ENCODE results near the gene RCCD1.
"Not testable (repeated sequence)": the region's sequence is repeated elsewhere in the genome, so short reads cannot be mapped to it uniquely, and the experiment has no call there.

The RCCD1 gene

DNA sequence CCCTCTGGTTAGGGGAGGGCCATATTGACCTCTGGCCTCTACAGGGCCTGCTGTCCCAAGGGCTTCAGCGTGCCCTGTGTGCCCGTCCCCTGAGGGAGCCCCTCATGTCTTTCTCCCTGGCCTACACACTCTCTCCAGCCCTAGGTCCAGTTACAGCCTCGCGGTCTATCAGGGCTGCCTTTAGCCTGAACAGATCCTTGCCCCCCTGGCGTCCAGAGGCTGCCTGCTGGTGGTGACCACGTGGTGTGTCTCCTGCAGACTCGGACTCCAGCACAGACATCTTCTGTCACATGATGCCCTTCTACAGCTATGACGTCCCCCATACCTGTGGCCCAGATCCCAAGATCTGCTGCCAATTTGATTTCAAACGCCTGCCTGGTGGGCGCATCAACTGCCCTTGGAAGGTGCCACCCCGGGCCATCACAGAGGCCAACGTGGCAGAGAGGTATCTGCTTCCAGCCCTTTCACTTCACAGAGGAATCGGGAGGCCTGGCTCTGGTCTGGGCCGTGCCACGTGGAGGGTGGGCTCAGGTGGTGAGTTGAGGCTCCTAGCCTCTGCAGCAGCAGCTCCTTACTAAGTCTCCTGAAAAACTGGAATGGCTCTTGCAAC, 47.5 kb upstream of the RCCD1 start:
- Histone ChIP-seq H2AFZ (ENCODE audit: low read length) (no peak overlapping the region), H4K8ac (ENCODE audit: low read depth, low read length) (no peak overlapping the region), H3K4ac (ENCODE audit: low read length) (no peak overlapping the region), H3K36me3 (replicated peaks in 1 of 2; ENCODE audit: control insufficient read depth in 2 of 2, insufficient read depth in 2 of 2, low read length in 2 of 2) (peaks cover 44 to 70% of the 10 kb centered on the region in 2 donors), H3K4me3 (ENCODE audit: low read length in 2 of 2) (no peak overlapping the region), H3K79me1 (ENCODE audit: low read depth, low read length) (no peaks in the 10 kb centered on the region), H3K9me3 (replicated peaks in 1 of 2; ENCODE audit: control insufficient read depth in 2 of 2, insufficient read depth in 1 of 2, low read depth in 1 of 2, low read length in 2 of 2) (peaks cover 0 to 2% of the 10 kb centered on the region in 2 donors), H3K27me3 (ENCODE audit: control insufficient read depth in 3 of 3, insufficient read depth in 3 of 3, low read depth in 1 of 3, low read length in 3 of 3) (peaks cover 0 to 4% (median 0%) of the 10 kb centered on the region in 3 experiments), H3K18ac (ENCODE audit: low read length) (no peak overlapping the region), H2BK120ac (ENCODE audit: low read depth, low read length) (no peak overlapping the region), H4K91ac (ENCODE audit: low read depth, low read length, poor library complexity) (no peak overlapping the region), H3K9ac (ENCODE audit: low read depth, low read length, poor library complexity) (no peak overlapping the region), H3K27ac (replicated peaks; ENCODE audit: low read length) (no peak overlapping the region), H3K23ac (ENCODE audit: low read depth, low read length, poor library complexity) (no peak overlapping the region), H3K4me1 (ENCODE audit: control insufficient read depth in 2 of 2, insufficient read depth in 1 of 2, low read depth in 1 of 2, low read length in 2 of 2) (peaks cover 6% of the 10 kb centered on the region in 2 donors), H3K14ac (ENCODE audit: low read length) (no peak overlapping the region), H2BK5ac (ENCODE audit: low read length) (no peak overlapping the region), H3K4me2 (ENCODE audit: insufficient read depth, low read length, poor library complexity, severe bottlenecking) (no peak overlapping the region), H2BK12ac (ENCODE audit: low read length) (no peak overlapping the region), H2AK5ac (ENCODE audit: low read depth, low read length) (no peak overlapping the region), H2BK15ac (ENCODE audit: low read length) (no peak overlapping the region)
- no CpG with 5 or more reads among the region's 15 CpGs for WGBS, 2 donors (ENCODE audit: extremely low coverage in 2 of 2, insufficient read length in 2 of 2, insufficient replicate concordance in 1 of 2)
- DNase-seq (ENCODE audit: low spot score) = no peak

DNA sequence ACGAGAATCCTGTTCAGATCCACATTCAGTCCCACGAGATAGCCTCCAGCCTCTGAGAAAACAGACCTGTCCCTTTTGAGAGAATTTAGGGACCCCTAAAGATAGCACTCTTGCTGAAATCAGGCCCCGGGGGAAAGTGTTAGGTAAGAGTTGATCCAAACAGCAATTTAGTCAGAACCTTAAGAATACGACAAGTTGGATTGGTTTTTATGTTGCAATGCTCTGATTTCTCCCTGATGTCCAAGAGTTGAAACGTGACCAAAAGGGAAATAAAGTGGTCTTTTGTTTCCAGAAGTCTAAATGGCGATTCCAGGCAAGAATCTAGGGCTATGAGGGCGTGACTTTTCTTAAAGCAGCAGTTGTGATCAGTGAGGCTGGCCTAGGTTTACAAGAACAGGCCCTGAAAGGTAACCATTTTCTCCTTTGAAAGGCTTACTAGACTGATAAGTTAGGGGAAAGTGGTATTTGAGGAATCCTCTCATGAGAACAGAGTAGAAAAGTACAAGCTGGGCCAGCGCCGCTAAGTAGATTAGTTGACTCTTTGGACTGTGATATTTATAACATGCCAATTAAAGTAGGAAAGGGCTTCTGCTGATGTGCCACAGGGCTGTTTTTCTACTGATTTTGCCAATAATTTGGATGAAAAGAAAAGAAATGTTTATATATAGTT, 46.7 kb upstream of the RCCD1 start:
- H3K23ac ChIP-seq (ENCODE audit: low read depth, low read length, poor library complexity) = no peak overlapping the region
- no peak overlapping the region for H2AK5ac ChIP-seq (ENCODE audit: low read depth, low read length)
- no peak overlapping the region for H4K8ac ChIP-seq (ENCODE audit: low read depth, low read length)
- H2BK5ac ChIP-seq (ENCODE audit: low read length) = no peak overlapping the region
- H3K4me2 ChIP-seq (ENCODE audit: insufficient read depth, low read length, poor library complexity, severe bottlenecking) = no peak overlapping the region
- peaks cover 0 to 2% of the 10 kb centered on the region in 2 donors for H3K9me3 ChIP-seq (replicated peaks in 1 of 2; ENCODE audit: control insufficient read depth in 2 of 2, insufficient read depth in 1 of 2, low read depth in 1 of 2, low read length in 2 of 2)
- peaks cover 52 to 78% of the 10 kb centered on the region in 2 donors for H3K36me3 ChIP-seq (replicated peaks in 1 of 2; ENCODE audit: control insufficient read depth in 2 of 2, insufficient read depth in 2 of 2, low read length in 2 of 2)
- no peaks in the 10 kb centered on the region for H3K79me1 ChIP-seq (ENCODE audit: low read depth, low read length)
- H2BK12ac ChIP-seq (ENCODE audit: low read length) = no peak overlapping the region
- no peak overlapping the region for H2BK120ac ChIP-seq (ENCODE audit: low read depth, low read length)
- no peak overlapping the region for H4K91ac ChIP-seq (ENCODE audit: low read depth, low read length, poor library complexity)
- H3K9ac ChIP-seq (ENCODE audit: low read depth, low read length, poor library complexity) = no peak overlapping the region
- WGBS, 2 donors (ENCODE audit: extremely low coverage in 2 of 2, insufficient read length in 2 of 2, insufficient replicate concordance in 1 of 2) = no CpG with 5 or more reads among the region's 9 CpGs
- peaks cover 0 to 4% (median 0%) of the 10 kb centered on the region in 3 experiments for H3K27me3 ChIP-seq (ENCODE audit: control insufficient read depth in 3 of 3, insufficient read depth in 3 of 3, low read depth in 1 of 3, low read length in 3 of 3)
- H3K4me3 ChIP-seq (ENCODE audit: low read length in 2 of 2) = no peak overlapping the region
- H3K4ac ChIP-seq (ENCODE audit: low read length) = no peak overlapping the region
- no peak overlapping the region for H3K18ac ChIP-seq (ENCODE audit: low read length)
- DNase-seq (ENCODE audit: low spot score) = no peak
- no peak overlapping the region for H3K14ac ChIP-seq (ENCODE audit: low read length)
- H2BK15ac ChIP-seq (ENCODE audit: low read length) = no peak overlapping the region
- H2AFZ ChIP-seq (ENCODE audit: low read length) = no peak overlapping the region
- no peak overlapping the region for H3K27ac ChIP-seq (replicated peaks; ENCODE audit: low read length)
- peaks cover 6% of the 10 kb centered on the region in 2 donors for H3K4me1 ChIP-seq (ENCODE audit: control insufficient read depth in 2 of 2, insufficient read depth in 1 of 2, low read depth in 1 of 2, low read length in 2 of 2)

DNA sequence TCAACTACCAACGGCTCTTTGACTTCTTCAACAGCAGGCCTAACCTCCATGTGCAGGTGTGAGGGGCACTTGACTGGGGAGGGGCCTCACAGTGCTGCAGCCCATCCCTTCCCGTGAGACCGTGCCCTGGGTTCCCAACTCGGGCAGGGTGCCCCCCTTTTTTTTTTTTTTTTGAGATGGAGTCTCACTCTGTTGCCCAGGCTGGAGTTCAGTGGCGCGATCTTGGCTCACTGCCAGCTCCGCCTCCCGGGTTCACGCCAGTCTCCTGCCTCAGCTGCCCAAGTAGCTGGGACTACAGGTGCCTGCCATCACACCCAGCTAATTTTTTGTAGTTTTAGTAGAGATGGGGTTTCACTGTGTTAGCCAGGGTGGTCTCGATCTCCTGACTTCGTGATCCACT, 45.2 kb upstream of the RCCD1 start:
- not testable (repeated sequence) for H3K9ac ChIP-seq (ENCODE audit: low read depth, low read length, poor library complexity); H3K9me3 ChIP-seq (replicated peaks in 1 of 2; ENCODE audit: control insufficient read depth in 2 of 2, insufficient read depth in 1 of 2, low read depth in 1 of 2, low read length in 2 of 2); H2BK120ac ChIP-seq (ENCODE audit: low read depth, low read length); H3K79me1 ChIP-seq (ENCODE audit: low read depth, low read length); H3K4me1 ChIP-seq (ENCODE audit: control insufficient read depth in 2 of 2, insufficient read depth in 1 of 2, low read depth in 1 of 2, low read length in 2 of 2); H2AK5ac ChIP-seq (ENCODE audit: low read depth, low read length); DNase-seq (ENCODE audit: low spot score); H3K4me2 ChIP-seq (ENCODE audit: insufficient read depth, low read length, poor library complexity, severe bottlenecking); H3K27me3 ChIP-seq (ENCODE audit: control insufficient read depth in 3 of 3, insufficient read depth in 3 of 3, low read depth in 1 of 3, low read length in 3 of 3); H3K23ac ChIP-seq (ENCODE audit: low read depth, low read length, poor library complexity); H2BK5ac ChIP-seq (ENCODE audit: low read length); H2BK12ac ChIP-seq (ENCODE audit: low read length); H3K18ac ChIP-seq (ENCODE audit: low read length); H3K27ac ChIP-seq (replicated peaks; ENCODE audit: low read length); H4K91ac ChIP-seq (ENCODE audit: low read depth, low read length, poor library complexity); H4K8ac ChIP-seq (ENCODE audit: low read depth, low read length); H2AFZ ChIP-seq (ENCODE audit: low read length); H3K4ac ChIP-seq (ENCODE audit: low read length); H2BK15ac ChIP-seq (ENCODE audit: low read length); H3K14ac ChIP-seq (ENCODE audit: low read length); H3K4me3 ChIP-seq (ENCODE audit: low read length in 2 of 2)
- peaks cover 64 to 92% of the 10 kb centered on the region in 2 donors for H3K36me3 ChIP-seq (replicated peaks in 1 of 2; ENCODE audit: control insufficient read depth in 2 of 2, insufficient read depth in 2 of 2, low read length in 2 of 2)
- WGBS, 2 donors (ENCODE audit: extremely low coverage in 2 of 2, insufficient read length in 2 of 2, insufficient replicate concordance in 1 of 2) = no CpG with 5 or more reads among the region's 11 CpGs

DNA sequence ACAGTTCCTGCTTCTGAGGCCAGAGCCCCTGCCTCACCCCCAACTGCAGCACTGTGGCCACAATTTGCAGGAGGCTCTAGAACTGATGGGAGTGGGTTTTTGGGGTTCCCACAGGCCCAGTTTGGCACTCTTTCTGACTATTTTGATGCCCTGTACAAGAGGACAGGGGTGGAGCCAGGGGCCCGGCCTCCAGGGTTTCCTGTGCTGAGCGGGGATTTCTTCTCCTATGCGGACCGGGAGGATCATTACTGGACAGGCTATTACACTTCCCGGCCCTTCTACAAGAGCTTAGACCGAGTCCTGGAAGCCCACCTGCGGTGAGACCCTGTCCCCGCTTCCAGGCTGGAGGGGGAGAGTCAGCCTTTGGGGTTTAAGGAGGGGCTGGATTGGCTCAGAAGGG, 44.7 kb upstream of the RCCD1 start:
- Histone ChIP-seq H2AFZ (ENCODE audit: low read length) (no peak overlapping the region), H4K8ac (ENCODE audit: low read depth, low read length) (no peak overlapping the region), H3K9ac (ENCODE audit: low read depth, low read length, poor library complexity) (no peak overlapping the region), H4K91ac (ENCODE audit: low read depth, low read length, poor library complexity) (no peak overlapping the region), H3K4me1 (ENCODE audit: control insufficient read depth in 2 of 2, insufficient read depth in 1 of 2, low read depth in 1 of 2, low read length in 2 of 2) (no peaks in the 10 kb centered on the region), H3K27me3 (ENCODE audit: control insufficient read depth in 3 of 3, insufficient read depth in 3 of 3, low read depth in 1 of 3, low read length in 3 of 3) (no peaks in the 10 kb centered on the region), H2AK5ac (ENCODE audit: low read depth, low read length) (no peak overlapping the region), H2BK12ac (ENCODE audit: low read length) (no peak overlapping the region), H3K4me2 (ENCODE audit: insufficient read depth, low read length, poor library complexity, severe bottlenecking) (no peak overlapping the region), H2BK15ac (ENCODE audit: low read length) (no peak overlapping the region), H2BK120ac (ENCODE audit: low read depth, low read length) (no peak overlapping the region), H3K36me3 (replicated peaks in 1 of 2; ENCODE audit: control insufficient read depth in 2 of 2, insufficient read depth in 2 of 2, low read length in 2 of 2) (peaks cover 64 to 94% of the 10 kb centered on the region in 2 donors), H3K4ac (ENCODE audit: low read length) (no peak overlapping the region), H3K9me3 (replicated peaks in 1 of 2; ENCODE audit: control insufficient read depth in 2 of 2, insufficient read depth in 1 of 2, low read depth in 1 of 2, low read length in 2 of 2) (no peaks in the 10 kb centered on the region), H3K79me1 (ENCODE audit: low read depth, low read length) (no peaks in the 10 kb centered on the region), H3K4me3 (ENCODE audit: low read length in 2 of 2) (no peak overlapping the region), H3K27ac (replicated peaks; ENCODE audit: low read length) (no peak overlapping the region), H3K18ac (ENCODE audit: low read length) (no peak overlapping the region), H2BK5ac (ENCODE audit: low read length) (no peak overlapping the region), H3K23ac (ENCODE audit: low read depth, low read length, poor library complexity) (no peak overlapping the region), H3K14ac (ENCODE audit: low read length) (no peak overlapping the region)
- no peak for DNase-seq (ENCODE audit: low spot score)
- no CpG with 5 or more reads among the region's 8 CpGs for WGBS, 2 donors (ENCODE audit: extremely low coverage in 2 of 2, insufficient read length in 2 of 2, insufficient replicate concordance in 1 of 2)

Data from neuronal stem cell (in vitro differentiated cells).